Peyer's patch (tissue), 4 donors: ENCODE measurements around the gene CACNG4.

Experiments used
- POLR2A ChIP-seq, 2 donors: fragments of 450-650 bp; IDR thresholded peaks; one replicate each; pipeline ENCODE4 v1.5.1; 2017; ENCODE audit warnings: antibody characterized with exemption in 2 of 2, mild to moderate bottlenecking in 2 of 2, moderate library complexity in 2 of 2
- TF ChIP-seq, protein P1 (sequence below), 6 experiments: fragments of 450-650 bp in 4 of 6; fragments of 200-600 bp in 2 of 6; sonication (generic) in 1 of 6; IDR thresholded peaks; one replicate each; pipeline ENCODE4 v1.5.1; 2017 to 2019; ENCODE audit warnings: antibody characterized with exemption in 6 of 6, mild to moderate bottlenecking in 3 of 6, moderate library complexity in 1 of 6

DNA sequence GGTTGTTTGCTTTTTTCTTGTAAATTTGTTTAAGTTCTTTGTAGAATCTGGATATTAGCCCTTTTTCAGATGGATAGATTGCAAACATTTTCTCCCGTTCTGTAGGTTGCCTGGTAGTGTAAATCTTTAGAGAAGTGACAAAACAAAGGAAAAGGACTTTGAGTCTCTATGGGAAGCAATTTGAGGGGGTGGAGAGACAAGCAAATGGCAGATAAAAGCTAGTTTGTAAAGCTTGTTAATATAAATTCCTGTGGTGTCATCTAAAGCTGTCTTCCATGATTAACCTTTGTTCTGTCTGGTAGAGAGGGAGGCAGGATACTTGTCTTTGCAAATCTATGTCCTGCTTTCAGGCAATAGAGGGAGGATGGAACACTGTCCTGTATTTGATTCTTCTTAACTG, 40.6 kb upstream of the CACNG4 start:
- TF ChIP-seq, protein P1, sequence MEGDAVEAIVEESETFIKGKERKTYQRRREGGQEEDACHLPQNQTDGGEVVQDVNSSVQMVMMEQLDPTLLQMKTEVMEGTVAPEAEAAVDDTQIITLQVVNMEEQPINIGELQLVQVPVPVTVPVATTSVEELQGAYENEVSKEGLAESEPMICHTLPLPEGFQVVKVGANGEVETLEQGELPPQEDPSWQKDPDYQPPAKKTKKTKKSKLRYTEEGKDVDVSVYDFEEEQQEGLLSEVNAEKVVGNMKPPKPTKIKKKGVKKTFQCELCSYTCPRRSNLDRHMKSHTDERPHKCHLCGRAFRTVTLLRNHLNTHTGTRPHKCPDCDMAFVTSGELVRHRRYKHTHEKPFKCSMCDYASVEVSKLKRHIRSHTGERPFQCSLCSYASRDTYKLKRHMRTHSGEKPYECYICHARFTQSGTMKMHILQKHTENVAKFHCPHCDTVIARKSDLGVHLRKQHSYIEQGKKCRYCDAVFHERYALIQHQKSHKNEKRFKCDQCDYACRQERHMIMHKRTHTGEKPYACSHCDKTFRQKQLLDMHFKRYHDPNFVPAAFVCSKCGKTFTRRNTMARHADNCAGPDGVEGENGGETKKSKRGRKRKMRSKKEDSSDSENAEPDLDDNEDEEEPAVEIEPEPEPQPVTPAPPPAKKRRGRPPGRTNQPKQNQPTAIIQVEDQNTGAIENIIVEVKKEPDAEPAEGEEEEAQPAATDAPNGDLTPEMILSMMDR (IDR thresholded peaks at IDR 0.05), result no peak
- no peak for TF ChIP-seq POLR2A (IDR thresholded peaks at IDR 0.05)
